ENCODE results near the gene LCLAT1. TPM values are rescaled to one million over a fixed set of nuclear protein-coding genes. Genes with fewer than 3 reads are reported as not detected.

LCLAT1 gene
- total RNA-seq, 1 donor from 2014 or later, result 16.5 TPM

DNA sequence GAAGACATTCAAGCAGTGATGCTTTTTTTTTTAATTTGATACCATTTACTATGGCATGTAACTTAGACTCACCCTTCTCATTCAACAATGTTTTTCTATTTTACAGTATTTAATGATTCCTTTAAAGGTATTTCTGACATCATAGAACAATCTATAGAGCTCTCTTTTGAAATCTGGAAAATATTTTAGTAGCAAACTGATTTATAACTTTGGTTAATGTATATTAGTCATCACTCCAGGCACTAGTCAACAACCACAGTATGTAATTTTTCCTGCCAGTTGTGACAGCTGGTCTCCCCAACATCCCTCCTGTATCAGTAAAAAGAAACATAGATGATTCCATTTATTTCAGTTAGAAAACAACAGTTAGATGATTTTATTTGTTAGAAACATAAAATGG lies 122.9 kb downstream of the LCLAT1 start:
- TF ChIP-seq, protein P1, sequence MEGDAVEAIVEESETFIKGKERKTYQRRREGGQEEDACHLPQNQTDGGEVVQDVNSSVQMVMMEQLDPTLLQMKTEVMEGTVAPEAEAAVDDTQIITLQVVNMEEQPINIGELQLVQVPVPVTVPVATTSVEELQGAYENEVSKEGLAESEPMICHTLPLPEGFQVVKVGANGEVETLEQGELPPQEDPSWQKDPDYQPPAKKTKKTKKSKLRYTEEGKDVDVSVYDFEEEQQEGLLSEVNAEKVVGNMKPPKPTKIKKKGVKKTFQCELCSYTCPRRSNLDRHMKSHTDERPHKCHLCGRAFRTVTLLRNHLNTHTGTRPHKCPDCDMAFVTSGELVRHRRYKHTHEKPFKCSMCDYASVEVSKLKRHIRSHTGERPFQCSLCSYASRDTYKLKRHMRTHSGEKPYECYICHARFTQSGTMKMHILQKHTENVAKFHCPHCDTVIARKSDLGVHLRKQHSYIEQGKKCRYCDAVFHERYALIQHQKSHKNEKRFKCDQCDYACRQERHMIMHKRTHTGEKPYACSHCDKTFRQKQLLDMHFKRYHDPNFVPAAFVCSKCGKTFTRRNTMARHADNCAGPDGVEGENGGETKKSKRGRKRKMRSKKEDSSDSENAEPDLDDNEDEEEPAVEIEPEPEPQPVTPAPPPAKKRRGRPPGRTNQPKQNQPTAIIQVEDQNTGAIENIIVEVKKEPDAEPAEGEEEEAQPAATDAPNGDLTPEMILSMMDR (IDR thresholded peaks at IDR 0.05), result no peak
- ATAC-seq (no peak), DNase-seq (no peak)
- no peaks in the 10 kb centered on the region for H3K27me3 ChIP-seq
- H3K9me3 ChIP-seq, result no peaks in the 10 kb centered on the region
- H3K27ac ChIP-seq, result no peak overlapping the region
- no peaks in the 10 kb centered on the region for H3K36me3 ChIP-seq
- intact Hi-C loops (cut with DNase I), result no loop called here
- no peak overlapping the region for H3K4me3 ChIP-seq
- no peaks in the 10 kb centered on the region for H3K4me1 ChIP-seq

GRCh38 chr2:30577151-30577550 lies 130.1 kb downstream of the LCLAT1 start:
- DNase-seq (no peak), ATAC-seq (no peak)
- intact Hi-C loops (cut with DNase I), result no loop called here
- Histone ChIP-seq H3K9me3 (no peaks in the 10 kb centered on the region), H3K27me3 (no peaks in the 10 kb centered on the region), H3K27ac (no peak overlapping the region), H3K4me3 (no peak overlapping the region), H3K4me1 (no peaks in the 10 kb centered on the region), H3K36me3 (no peaks in the 10 kb centered on the region)
- TF ChIP-seq, protein P1 (IDR thresholded peaks at IDR 0.05), result no peak

GRCh38 chr2:30580391-30580790 lies 133.3 kb downstream of the LCLAT1 start:
- TF ChIP-seq, protein P1 (IDR thresholded peaks at IDR 0.05), result no peak
- intact Hi-C loops (cut with DNase I), result no loop called here
- Histone ChIP-seq H3K9me3 (no peaks in the 10 kb centered on the region), H3K4me1 (no peaks in the 10 kb centered on the region), H3K27me3 (no peaks in the 10 kb centered on the region), H3K27ac (no peak overlapping the region), H3K36me3 (no peaks in the 10 kb centered on the region), H3K4me3 (no peak overlapping the region)
- DNase-seq, result no peak
- no peak for ATAC-seq

DNA sequence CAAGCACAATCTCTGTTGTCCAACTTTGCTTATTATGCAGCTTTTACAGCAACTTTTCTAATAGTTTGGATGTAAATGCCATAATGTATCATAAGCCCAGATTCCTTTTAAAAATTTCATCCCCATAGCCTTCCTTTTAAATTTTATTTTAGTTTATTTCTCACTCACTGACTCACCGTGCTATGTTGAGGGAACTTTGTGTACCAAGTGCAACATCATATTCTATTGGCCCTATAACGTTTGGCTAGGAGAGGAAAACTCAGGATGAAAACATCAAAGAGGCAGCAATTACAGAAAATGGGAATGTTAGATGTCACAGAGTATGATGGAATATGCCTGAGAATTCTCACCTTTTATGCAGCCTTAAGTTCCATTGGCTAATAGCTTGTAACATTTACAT lies 135.5 kb downstream of the LCLAT1 start:
- no peaks in the 10 kb centered on the region for H3K36me3 ChIP-seq
- TF ChIP-seq, protein P1 (IDR thresholded peaks at IDR 0.05), result no peak
- DNase-seq, result no peak
- H3K9me3 ChIP-seq, result no peaks in the 10 kb centered on the region
- no peak overlapping the region for H3K27ac ChIP-seq
- H3K4me1 ChIP-seq, result no peaks in the 10 kb centered on the region
- no peak overlapping the region for H3K4me3 ChIP-seq
- H3K27me3 ChIP-seq, result no peaks in the 10 kb centered on the region
- no peak for ATAC-seq
- intact Hi-C loops (cut with DNase I), result no loop called here

GRCh38 chr2:30583204-30583749 lies 136.2 kb downstream of the LCLAT1 start:
- Histone ChIP-seq H3K9me3 (no peaks in the 10 kb centered on the region), H3K4me3 (no peak overlapping the region), H3K4me1 (no peaks in the 10 kb centered on the region), H3K27me3 (no peaks in the 10 kb centered on the region), H3K27ac (no peak overlapping the region), H3K36me3 (no peaks in the 10 kb centered on the region)
- TF ChIP-seq, protein P1 (IDR thresholded peaks at IDR 0.05), result no peak
- no peak for DNase-seq
- ATAC-seq, result no peak
- intact Hi-C loops (cut with DNase I), result no loop called here

GRCh38 chr2:30584116-30584515 lies 137.1 kb downstream of the LCLAT1 start:
- H3K9me3 ChIP-seq, result no peaks in the 10 kb centered on the region
- DNase-seq (no peak), ATAC-seq (no peak)
- H3K27ac ChIP-seq, result no peak overlapping the region
- no peaks in the 10 kb centered on the region for H3K27me3 ChIP-seq
- H3K36me3 ChIP-seq, result no peaks in the 10 kb centered on the region
- H3K4me1 ChIP-seq, result no peaks in the 10 kb centered on the region
- no peak overlapping the region for H3K4me3 ChIP-seq
- intact Hi-C loops (cut with DNase I), result no loop called here
- TF ChIP-seq, protein P1 (IDR thresholded peaks at IDR 0.05), result no peak

Measured in upper lobe of right lung (tissue), 1 donor.